Fibroblast of villous mesenchyme (primary cell): ENCODE measurements around the gene BOLL. TPM values are rescaled to one million over a fixed set of nuclear protein-coding genes. Genes with fewer than 3 reads are reported as not detected.
A peak's percentile ranks its signal among the peaks of the same experiment; 100 is the strongest.
"Not testable (repeated sequence)": the region's sequence is repeated elsewhere in the genome, so short reads cannot be mapped to it uniquely, and the experiment has no call there.

Source experiments
- DNase-seq: peaks from one replicate; pipeline ENCODE4 v3.0.0-alpha.2; 2010; ENCODE audit warnings: low read depth
- H3K4me3 ChIP-seq: 2 replicates; pipeline ENCODE4 v1.5.1; 2011; ENCODE audit warnings: low read depth, mild to moderate bottlenecking, low read length
- CTCF ChIP-seq: IDR thresholded peaks from 2 replicates; pipeline ENCODE4 v1.5.1; 2012; ENCODE audit warnings: low read depth, mild to moderate bottlenecking, low read length; ENCODE audit not compliant: insufficient read depth
- total RNA-seq: library from RNA; depleted of rRNA; stranded (reverse); fragments of >200 nt; gene quantifications from 2 replicates; pipeline ENCODE4 v1.2.3, GENCODE V29; 2012

BOLL gene
- total RNA-seq: not detected in 2 replicates

GRCh38 chr2:197784956-197785941 lies at the start of gene BOLL:
BOLL (minus strand) TSS chr2:197785319; CDS start chr2:197781850, 3,469 bp downstream.
- no peak for TF ChIP-seq CTCF
- H3K4me3 ChIP-seq: no peak within 1 kb of the TSS
- DNase-seq: no peak

GRCh38 chr2:197834771-197835170 lies 49.7 kb upstream of the BOLL start:
- H3K4me3 ChIP-seq, DNase-seq: not testable (repeated sequence)

GRCh38 chr2:197828464-197829135 lies 43.5 kb upstream of the BOLL start:
- no peak for TF ChIP-seq CTCF
- DNase-seq: no peak

GRCh38 chr2:197827618-197828017 lies 42.5 kb upstream of the BOLL start:
- DNase-seq: peak; percentile 38

More at GRCh38 chr2:197828464-197829135, 43.5 kb upstream of the BOLL start:
- H3K4me3 ChIP-seq: no peak overlapping the region

GRCh38 chr2:197822333-197822732 lies 37.2 kb upstream of the BOLL start:
- H3K4me3 ChIP-seq: no peak overlapping the region
- no peak for TF ChIP-seq CTCF
- DNase-seq: peak; percentile 39

More at GRCh38 chr2:197827618-197828017, 42.5 kb upstream of the BOLL start:
- no peak for TF ChIP-seq CTCF
- H3K4me3 ChIP-seq: no peak overlapping the region

- no peak for TF ChIP-seq CTCF
- no peak overlapping the region for H3K4me3 ChIP-seq
- DNase-seq: no peak
Observed at GRCh38 chr2:197821550-197822289, 36.6 kb upstream of the BOLL start.

GRCh38 chr2:197814526-197814925 lies 29.4 kb upstream of the BOLL start:
- TF ChIP-seq CTCF: no peak
- no peak for DNase-seq
- H3K4me3 ChIP-seq: no peak overlapping the region
